GM12878 (cell line): ENCODE results near the gene CD72. TPM values are rescaled to one million over a fixed set of nuclear protein-coding genes. Genes with fewer than 3 reads are reported as not detected.

ENCODE experiments used
- ATAC-seq: fragments of 200-7000 bp; cut with Tn5 transposase; 3 replicates; pipeline ENCODE4 v1.9.1; 2020; ENCODE audit warnings: mild to moderate bottlenecking, moderate library complexity
- BruUV-seq: library from RNA; stranded (reverse); fragments of 400-500 nt; replicated peaks from 2 replicates; lab custom pipeline; 2021; lab: Mats Ljungman, UMichigan
- CTCF ChIA-PET: fragments of 300-600 bp; sonication (Branson Sonifier 250); formaldehyde crosslinking; extraction: SDS; loops from one replicate; lab custom pipeline; 2021; ENCODE audit warnings: inconsistent platforms; lab: Yijun Ruan, JAX
- POLR2A ChIA-PET: fragments of 350-600 bp; formaldehyde crosslinking; extraction: SDS; loops from one replicate; lab custom pipeline; 2021; ENCODE audit warnings: inconsistent platforms; lab: Charles Lee
- RAD21 ChIA-PET: fragments of 300-600 bp; sonication (Branson Sonifier 250); formaldehyde crosslinking; loops from one replicate; lab custom pipeline; 2023; ENCODE audit warnings: antibody characterized with exemption; ENCODE audit not compliant: unreplicated experiment; lab: Charles Lee
- SMC1A ChIA-PET: fragments of 300-600 bp; sonication (Branson Sonifier 250); formaldehyde crosslinking; loops from one replicate; lab custom pipeline; 2023; ENCODE audit not compliant: unreplicated experiment, uncharacterized antibody; lab: Charles Lee
- DNase-seq: peaks from one replicate; pipeline ENCODE4 v3.0.0-alpha.2; 2011; ENCODE audit warnings: low read depth, low spot score
- FAIRE-seq: peaks from 3 replicates; lab custom pipeline; 2011; peaks lifted over from hg19 to GRCh38; lab: Jason Lieb, UNC
- H2AFZ ChIP-seq: 2 replicates; pipeline ENCODE4 v1.6.0; 2011; ENCODE audit warnings: low read depth, low read length, control low read depth; ENCODE audit not compliant: control insufficient read depth
- H3K27ac ChIP-seq: 2 replicates; pipeline ENCODE4 v1.5.1; 2011; ENCODE audit warnings: control low read depth; ENCODE audit not compliant: control insufficient read depth, insufficient read depth
- H3K27me3 ChIP-seq, 2 experiments: replicated peaks in 1 of 2; 2 replicates each; pipeline versions ENCODE4 v1.6.0 to v1.6.1; 2011; ENCODE audit warnings: low read length in 1 of 2; ENCODE audit not compliant: control insufficient read depth in 2 of 2, insufficient read depth in 2 of 2
- H3K36me3 ChIP-seq, 2 experiments: 2 replicates each; pipeline ENCODE4 v1.5.1; 2011; ENCODE audit warnings: low read length in 1 of 2; ENCODE audit not compliant: control insufficient read depth in 2 of 2, insufficient read depth in 2 of 2
- H3K4me1 ChIP-seq: 2 replicates; pipeline ENCODE4 v1.6.1; 2011; ENCODE audit warnings: mild to moderate bottlenecking, low read length, moderate library complexity, mixed read lengths; ENCODE audit not compliant: control insufficient read depth, insufficient read depth
- H3K4me2 ChIP-seq: 2 replicates; pipeline ENCODE4 v1.6.0; 2011; ENCODE audit warnings: control low read depth; ENCODE audit not compliant: control insufficient read depth, insufficient read depth
- H3K4me3 ChIP-seq: fragments of 200-600 bp; sonication (generic); 2 replicates; pipeline ENCODE4 v1.5.1; 2016
- H3K79me2 ChIP-seq: 2 replicates; pipeline ENCODE4 v1.6.0; 2011; ENCODE audit warnings: low read length; ENCODE audit not compliant: control insufficient read depth, insufficient read depth
- H3K9ac ChIP-seq: 2 replicates; pipeline ENCODE4 v1.8.0; 2011; ENCODE audit warnings: low read length, control low read depth, mixed read lengths; ENCODE audit not compliant: control insufficient read depth, insufficient read depth
- H3K9me3 ChIP-seq: replicated peaks from 3 replicates; pipeline ENCODE4 v1.5.1; 2011; ENCODE audit warnings: mild to moderate bottlenecking, low read length; ENCODE audit not compliant: control insufficient read depth, insufficient read depth
- H4K20me1 ChIP-seq: 2 replicates; pipeline ENCODE4 v1.6.0; 2011; ENCODE audit not compliant: control insufficient read depth, insufficient read depth
- CREB1 ChIP-seq: IDR thresholded peaks from 2 replicates; pipeline ENCODE4 v1.6.1; 2012; ENCODE audit warnings: low read depth, mild to moderate bottlenecking, inconsistent platforms
- KDM1A ChIP-seq: fragments of 200-600 bp; sonication (generic); IDR thresholded peaks from 2 replicates; pipeline ENCODE4 v1.6.1; 2016; ENCODE audit warnings: borderline replicate concordance
- NFIC ChIP-seq: IDR thresholded peaks from 2 replicates; pipeline ENCODE4 v1.6.1; 2012; ENCODE audit warnings: low read depth, mild to moderate bottlenecking, inconsistent platforms, low read length, moderate library complexity
- PAX5 ChIP-seq: IDR thresholded peaks from 2 replicates; pipeline ENCODE4 v1.6.1; 2011; ENCODE audit warnings: low read depth, low read length, borderline replicate concordance
- POLR2AphosphoS2 ChIP-seq: IDR thresholded peaks from 2 replicates; pipeline ENCODE4 v1.6.1; 2011; ENCODE audit warnings: low read depth, mild to moderate bottlenecking, low read length, improper control_type of control experiment, moderate library complexity
- POLR2AphosphoS5 ChIP-seq: IDR thresholded peaks from 2 replicates; pipeline ENCODE4 v1.6.1; 2011; ENCODE audit warnings: mild to moderate bottlenecking, low read length, inconsistent platforms
- RAD51 ChIP-seq: fragments of 450-650 bp; IDR thresholded peaks from 2 replicates; pipeline ENCODE4 v1.6.1; 2016; ENCODE audit warnings: moderate library complexity, mild to moderate bottlenecking, inconsistent platforms
- RCOR1 ChIP-seq: conservative IDR thresholded peaks from 2 replicates; pipeline ENCODE4 v1.6.1; 2012; ENCODE audit warnings: low read depth, low read length, improper control_type of control experiment
- RELA ChIP-seq: fragments of 450-650 bp; IDR thresholded peaks from 2 replicates; pipeline ENCODE4 v1.8.0; 2014; ENCODE audit warnings: borderline replicate concordance; ENCODE audit not compliant: partially characterized antibody
- RUNX3 ChIP-seq: IDR thresholded peaks from 2 replicates; pipeline ENCODE4 v1.6.1; 2012; ENCODE audit warnings: low read length, inconsistent platforms
- ZBED1 ChIP-seq: IDR thresholded peaks from 2 replicates; pipeline ENCODE4 v1.6.1; 2016; ENCODE audit warnings: borderline replicate concordance
- WGBS: methylation state at CpG from one replicate; pipeline ENCODE4 v1.1.6; 2016; ENCODE audit warnings: low lambda C conversion rate; ENCODE audit not compliant: insufficient replicate concordance, insufficient coverage; ENCODE audit errors: missing lambda C conversion rate; 5-methylcytosine and 5-hydroxymethylcytosine counted together
- in situ Hi-C: fragments of 300-500 bp; cut with MboI; formaldehyde crosslinking; loops from 9 replicates; pipeline ENCODE4 v1.14.3; 2018; ENCODE audit warnings: mixed read lengths
- intact Hi-C: fragments of 100-400 bp; cut with micrococcal nuclease; formaldehyde crosslinking; loops from one replicate; pipeline ENCODE4 v1.14.2; 2022; ENCODE audit not compliant: unreplicated experiment
- polyA plus RNA-seq, 11 experiments: library from polyadenylated mRNA; depleted of rRNA in 4 of 11; unstranded in 6 of 11; stranded (reverse) in 5 of 11; fragments of >200 nt; fragmentation: Nextera tagmentation in 4 of 11; fragmentation: Illumina TruSeq in 1 of 11; extraction: Ambion mirVana in 4 of 11; extraction: Trizol in 1 of 11; gene quantifications; 1 replicate in 1 of 11; 2 replicates in 10 of 11; pipeline versions ENCODE4 v1.2.1 to v1.2.3, GENCODE V29; 2011 to 2016; ENCODE audit warnings: inconsistent platforms in 2 of 11, missing spikeins in 2 of 11, low read depth in 1 of 11
- total RNA-seq, 4 experiments: library from RNA; depleted of rRNA in 3 of 4; stranded (reverse); fragments of >200 nt in 3 of 4; fragmentation: Illumina TruSeq in 1 of 4; extraction: Trizol in 1 of 4; gene quantifications; 2 replicates each; pipeline versions ENCODE4 v1.2.1 to v1.2.3, GENCODE V29; 2013 to 2021
- TF ChIP-seq, protein P1 (sequence below): IDR thresholded peaks from 2 replicates; pipeline ENCODE4 v1.6.1; 2011; ENCODE audit warnings: low read depth, mild to moderate bottlenecking, low read length, moderate library complexity, borderline replicate concordance; ENCODE audit errors: extremely low read depth
- TF ChIP-seq, protein P2 (sequence below): fragments of 450-650 bp; IDR thresholded peaks from 2 replicates; pipeline ENCODE4 v1.6.1; 2018; ENCODE audit warnings: borderline replicate concordance, mild to moderate bottlenecking; ENCODE audit not compliant: partially characterized antibody
- TF ChIP-seq, protein P3 (sequence below): fragments of 450-650 bp; conservative IDR thresholded peaks from 2 replicates; pipeline ENCODE4 v1.6.1; 2017; ENCODE audit warnings: mild to moderate bottlenecking, moderate library complexity

The CD72 gene
- total and polyA plus RNA-seq, 10 of the 15 experiments (the other 5 are each of a cell fraction or from before 2014, with no cell fraction given): 2.1 to 14.2 (median 4.4) TPM

DNA sequence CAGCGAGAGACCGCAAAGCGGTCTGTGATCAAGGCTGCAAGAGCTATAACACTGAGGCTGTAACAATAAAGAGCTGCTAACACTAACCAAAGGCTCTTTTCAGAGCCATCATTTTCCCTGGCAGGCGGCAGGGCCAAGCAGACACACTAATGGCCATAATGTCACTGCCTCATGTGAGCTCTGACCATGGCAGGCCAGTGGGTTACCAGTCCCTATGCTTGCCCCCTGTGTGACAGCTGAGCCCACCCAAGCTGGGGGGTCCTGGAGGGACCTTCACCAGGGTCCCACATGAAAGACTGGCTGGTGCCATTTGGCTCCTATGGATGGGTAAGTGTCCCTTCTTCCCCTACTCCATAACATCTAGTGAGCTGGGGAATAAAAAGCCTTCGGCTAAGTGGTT is 42.7 kb downstream of the CD72 start:
- Histone ChIP-seq H3K9me3 (peaks cover 11% of the 10 kb centered on the region; the same call in 2 of the 3 replicates), H4K20me1 (no peaks in the 10 kb centered on the region), H3K36me3 (no peaks in the 10 kb centered on the region), H3K79me2 (no peaks in the 10 kb centered on the region), H3K4me2 (no peak overlapping the region), H3K4me3 (no peak overlapping the region), H3K9ac (no peak overlapping the region), H3K27ac (no peak overlapping the region), H2AFZ (no peak overlapping the region), H3K4me1 (peaks cover 6% of the 10 kb centered on the region; the same call in 1 of the 2 replicates), H3K27me3 (no peaks in the 10 kb centered on the region)
- DNase-seq (no peak), ATAC-seq (no peak), FAIRE-seq (no peak)
- CTCF ChIA-PET: no interaction called here
- RAD21 ChIA-PET: no interaction called here
- WGBS: 83% methylated on average over 5 of the region's 5 CpGs
- in situ Hi-C loops (no loop called here), intact Hi-C loops (no loop called here)
- SMC1A ChIA-PET: no interaction called here
- no TSS peak for BruUV-seq
- POLR2A ChIA-PET: no interaction called here
- TF ChIP-seq POLR2AphosphoS5 (no peak), NFIC (no peak), RCOR1 (no peak), RAD51 (no peak), POLR2AphosphoS2 (no peak), KDM1A (no peak), CREB1 (no peak), ZBED1 (no peak), PAX5 (no peak), RUNX3 (no peak), RELA (no peak)
- TF ChIP-seq, protein P1, sequence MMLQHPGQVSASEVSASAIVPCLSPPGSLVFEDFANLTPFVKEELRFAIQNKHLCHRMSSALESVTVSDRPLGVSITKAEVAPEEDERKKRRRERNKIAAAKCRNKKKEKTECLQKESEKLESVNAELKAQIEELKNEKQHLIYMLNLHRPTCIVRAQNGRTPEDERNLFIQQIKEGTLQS: no peak
- TF ChIP-seq, protein P2, sequence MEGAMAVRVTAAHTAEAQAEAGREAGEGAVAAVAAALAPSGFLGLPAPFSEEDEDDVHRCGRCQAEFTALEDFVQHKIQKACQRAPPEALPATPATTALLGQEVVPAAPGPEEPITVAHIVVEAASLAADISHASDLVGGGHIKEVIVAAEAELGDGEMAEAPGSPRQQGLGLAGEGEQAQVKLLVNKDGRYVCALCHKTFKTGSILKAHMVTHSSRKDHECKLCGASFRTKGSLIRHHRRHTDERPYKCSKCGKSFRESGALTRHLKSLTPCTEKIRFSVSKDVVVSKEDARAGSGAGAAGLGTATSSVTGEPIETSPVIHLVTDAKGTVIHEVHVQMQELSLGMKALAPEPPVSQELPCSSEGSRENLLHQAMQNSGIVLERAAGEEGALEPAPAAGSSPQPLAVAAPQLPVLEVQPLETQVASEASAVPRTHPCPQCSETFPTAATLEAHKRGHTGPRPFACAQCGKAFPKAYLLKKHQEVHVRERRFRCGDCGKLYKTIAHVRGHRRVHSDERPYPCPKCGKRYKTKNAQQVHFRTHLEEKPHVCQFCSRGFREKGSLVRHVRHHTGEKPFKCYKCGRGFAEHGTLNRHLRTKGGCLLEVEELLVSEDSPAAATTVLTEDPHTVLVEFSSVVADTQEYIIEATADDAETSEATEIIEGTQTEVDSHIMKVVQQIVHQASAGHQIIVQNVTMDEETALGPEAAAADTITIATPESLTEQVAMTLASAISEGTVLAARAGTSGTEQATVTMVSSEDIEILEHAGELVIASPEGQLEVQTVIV: no peak
- TF ChIP-seq, protein P3, sequence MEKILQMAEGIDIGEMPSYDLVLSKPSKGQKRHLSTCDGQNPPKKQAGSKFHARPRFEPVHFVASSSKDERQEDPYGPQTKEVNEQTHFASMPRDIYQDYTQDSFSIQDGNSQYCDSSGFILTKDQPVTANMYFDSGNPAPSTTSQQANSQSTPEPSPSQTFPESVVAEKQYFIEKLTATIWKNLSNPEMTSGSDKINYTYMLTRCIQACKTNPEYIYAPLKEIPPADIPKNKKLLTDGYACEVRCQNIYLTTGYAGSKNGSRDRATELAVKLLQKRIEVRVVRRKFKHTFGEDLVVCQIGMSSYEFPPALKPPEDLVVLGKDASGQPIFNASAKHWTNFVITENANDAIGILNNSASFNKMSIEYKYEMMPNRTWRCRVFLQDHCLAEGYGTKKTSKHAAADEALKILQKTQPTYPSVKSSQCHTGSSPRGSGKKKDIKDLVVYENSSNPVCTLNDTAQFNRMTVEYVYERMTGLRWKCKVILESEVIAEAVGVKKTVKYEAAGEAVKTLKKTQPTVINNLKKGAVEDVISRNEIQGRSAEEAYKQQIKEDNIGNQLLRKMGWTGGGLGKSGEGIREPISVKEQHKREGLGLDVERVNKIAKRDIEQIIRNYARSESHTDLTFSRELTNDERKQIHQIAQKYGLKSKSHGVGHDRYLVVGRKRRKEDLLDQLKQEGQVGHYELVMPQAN: no peak
